Stomach (tissue), 4 donors: Measurements from ENCODE around the gene CLIC3.

Source experiments
- POLR2A ChIP-seq, 4 donors: fragments of 450-650 bp; IDR thresholded peaks; one replicate each; pipeline ENCODE4 v1.6.1; 2016; ENCODE audit warnings: antibody characterized with exemption in 4 of 4, control low read depth in 2 of 4, mild to moderate bottlenecking in 1 of 4, moderate library complexity in 1 of 4
- POLR2AphosphoS5 ChIP-seq, 3 donors: sonication (generic); formaldehyde crosslinking; IDR thresholded peaks; one replicate each; pipeline ENCODE4 v1.6.1; 2016; ENCODE audit warnings: antibody characterized with exemption in 3 of 3
- TF ChIP-seq, protein P1 (sequence below), 7 experiments: fragments of 450-650 bp in 4 of 7; fragments of 200-600 bp in 3 of 7; sonication (generic) in 3 of 7; IDR thresholded peaks; one replicate each; pipeline ENCODE4 v1.5.1; 2016 to 2019; ENCODE audit warnings: antibody characterized with exemption in 7 of 7, control low read depth in 2 of 7, mild to moderate bottlenecking in 1 of 7

DNA sequence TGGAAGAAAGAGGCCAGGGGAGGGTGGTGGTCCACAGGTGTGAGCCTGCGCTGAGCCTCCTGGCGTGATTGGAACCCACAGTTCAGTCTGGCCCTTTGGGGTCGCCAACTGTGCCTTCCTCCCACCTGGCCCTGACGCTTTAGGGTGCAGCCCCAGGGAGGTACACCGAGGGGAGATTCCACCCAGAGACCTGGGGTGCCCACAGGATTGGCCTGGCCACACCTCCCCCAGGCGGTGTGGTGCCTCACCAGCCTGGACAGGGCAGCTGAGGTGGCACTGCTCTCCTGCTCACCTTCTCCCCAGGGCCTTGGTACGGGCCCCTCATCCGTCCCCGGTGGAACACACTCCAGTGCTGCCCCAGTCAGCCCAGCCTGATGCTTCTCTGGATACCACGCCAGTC lies 1.0 kb upstream of the CLIC3 start:
- TF ChIP-seq, protein P1, sequence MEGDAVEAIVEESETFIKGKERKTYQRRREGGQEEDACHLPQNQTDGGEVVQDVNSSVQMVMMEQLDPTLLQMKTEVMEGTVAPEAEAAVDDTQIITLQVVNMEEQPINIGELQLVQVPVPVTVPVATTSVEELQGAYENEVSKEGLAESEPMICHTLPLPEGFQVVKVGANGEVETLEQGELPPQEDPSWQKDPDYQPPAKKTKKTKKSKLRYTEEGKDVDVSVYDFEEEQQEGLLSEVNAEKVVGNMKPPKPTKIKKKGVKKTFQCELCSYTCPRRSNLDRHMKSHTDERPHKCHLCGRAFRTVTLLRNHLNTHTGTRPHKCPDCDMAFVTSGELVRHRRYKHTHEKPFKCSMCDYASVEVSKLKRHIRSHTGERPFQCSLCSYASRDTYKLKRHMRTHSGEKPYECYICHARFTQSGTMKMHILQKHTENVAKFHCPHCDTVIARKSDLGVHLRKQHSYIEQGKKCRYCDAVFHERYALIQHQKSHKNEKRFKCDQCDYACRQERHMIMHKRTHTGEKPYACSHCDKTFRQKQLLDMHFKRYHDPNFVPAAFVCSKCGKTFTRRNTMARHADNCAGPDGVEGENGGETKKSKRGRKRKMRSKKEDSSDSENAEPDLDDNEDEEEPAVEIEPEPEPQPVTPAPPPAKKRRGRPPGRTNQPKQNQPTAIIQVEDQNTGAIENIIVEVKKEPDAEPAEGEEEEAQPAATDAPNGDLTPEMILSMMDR (IDR thresholded peaks at IDR 0.05) = no peak
- TF ChIP-seq POLR2A (IDR thresholded peaks at IDR 0.05) = no peak
- TF ChIP-seq POLR2AphosphoS5 (IDR thresholded peaks at IDR 0.05) = no peak
